ENCODE measurements around the gene MYH11. TPM values are rescaled to one million over a fixed set of nuclear protein-coding genes. Genes with fewer than 3 reads are reported as not detected.

Gene MYH11
- polyA plus RNA-seq, 3 donors = 0.06 TPM; not detected in 2

GRCh38 chr16:15773968-15774367, 82.9 kb downstream of the MYH11 start:
- Histone ChIP-seq H2AFZ (ENCODE audit: insufficient read depth, low read depth, low read length, poor library complexity, severe bottlenecking) (no peak overlapping the region), H3K4me3 (replicated peaks in 1 of 3; ENCODE audit: low read depth in 2 of 3, low read length in 3 of 3) (no peak overlapping the region), H3K79me2 (ENCODE audit: insufficient read depth, low read length) (no peaks in the 10 kb centered on the region), H3K27ac (ENCODE audit: low read depth in 1 of 2, low read length in 2 of 2) (no peak overlapping the region), H3K4me2 (replicated peaks; ENCODE audit: extremely low read depth, low read length, poor library complexity, severe bottlenecking) (no peak overlapping the region), H3K9ac (ENCODE audit: insufficient read depth, low read length, poor library complexity, severe bottlenecking) (no peak overlapping the region), H3K9me3 (replicated peaks in 1 of 2; ENCODE audit: control insufficient read depth in 1 of 2, insufficient read depth in 1 of 2, low read length in 2 of 2) (peaks cover 0 to under 1% of the 10 kb centered on the region in 2 donors), H3K36me3 (replicated peaks in 1 of 2; ENCODE audit: control insufficient read depth in 1 of 2, insufficient read depth in 2 of 2, low read length in 2 of 2) (no peaks in the 10 kb centered on the region), H4K20me1 (ENCODE audit: insufficient read depth, low read length) (no peaks in the 10 kb centered on the region), H3K4me1 (ENCODE audit: control insufficient read depth in 1 of 2, insufficient read depth in 2 of 2, low read length in 2 of 2) (no peaks in the 10 kb centered on the region), H3K27me3 (ENCODE audit: control insufficient read depth in 2 of 2, insufficient read depth in 2 of 2, low read length in 2 of 2) (peaks cover 0 to 2% of the 10 kb centered on the region in 2 donors)
- intact Hi-C loops (cut with micrococcal nuclease) = no loop called here
- peaks cover under 1 to 6% (median 2%) of the 10 kb centered on the region in 3 donors for H3K27me3 Mint-ChIP-seq (ENCODE audit: low read depth in 3 of 3)
- no peaks in the 10 kb centered on the region for H3K36me3 Mint-ChIP-seq
- H3K9me3 Mint-ChIP-seq = peaks cover 0 to 3% (median 0%) of the 10 kb centered on the region in 7 donors
- no peak for TF ChIP-seq CTCF (IDR thresholded peaks at IDR 0.05)
- no peak for DNase-seq
- H3K4me1 Mint-ChIP-seq = no peaks in the 10 kb centered on the region
- H3K27ac Mint-ChIP-seq = no peak overlapping the region
- WGBS (ENCODE audit: insufficient coverage) = 97% methylated on average over 3 of the region's 6 CpGs
- no peak overlapping the region for H3K4me3 Mint-ChIP-seq

DNA sequence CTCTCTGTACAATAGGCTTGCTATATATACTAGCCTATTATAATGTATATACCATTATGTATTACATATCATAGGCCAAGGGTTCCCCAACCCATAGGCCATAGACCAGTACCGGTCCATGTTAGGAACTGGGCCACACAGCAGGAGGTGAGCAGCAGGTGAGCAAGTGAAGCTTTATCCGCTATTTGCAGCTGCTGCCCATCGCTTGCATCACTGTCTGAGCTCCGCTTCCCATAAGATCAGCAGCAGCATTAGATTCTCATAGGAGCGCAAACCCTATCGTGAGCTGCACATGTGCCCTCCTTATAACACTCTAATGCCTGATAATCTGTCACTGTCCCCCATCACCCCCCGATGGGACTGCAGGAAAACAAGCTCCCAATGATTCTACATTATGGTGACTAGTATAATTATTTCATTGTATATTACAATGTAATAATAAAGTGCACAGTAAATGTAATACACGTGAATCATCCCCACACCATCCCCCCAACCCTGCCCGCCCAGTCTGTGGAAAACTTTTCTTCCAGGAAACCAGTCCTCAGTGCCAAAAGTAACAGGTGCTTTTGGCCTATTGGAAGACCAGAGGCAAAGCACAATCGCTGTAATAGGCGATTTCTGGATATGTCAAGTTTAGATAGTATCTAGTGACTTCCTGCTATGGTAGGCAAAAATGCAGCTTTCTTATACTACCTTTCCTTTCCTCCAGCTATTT, 84.1 kb downstream of the MYH11 start:
- H3K36me3 ChIP-seq (replicated peaks in 1 of 2; ENCODE audit: control insufficient read depth in 1 of 2, insufficient read depth in 2 of 2, low read length in 2 of 2) = no peaks in the 10 kb centered on the region
- intact Hi-C loops (cut with micrococcal nuclease) = no loop called here
- H3K27ac ChIP-seq (ENCODE audit: low read depth in 1 of 2, low read length in 2 of 2) = no peak overlapping the region
- H3K4me3 Mint-ChIP-seq = no peak overlapping the region
- no peaks in the 10 kb centered on the region for H3K4me1 ChIP-seq (ENCODE audit: control insufficient read depth in 1 of 2, insufficient read depth in 2 of 2, low read length in 2 of 2)
- peaks cover 0 to 6% (median 2%) of the 10 kb centered on the region in 3 donors for H3K27me3 Mint-ChIP-seq (ENCODE audit: low read depth in 3 of 3)
- H3K27ac Mint-ChIP-seq = no peak overlapping the region
- H3K4me3 ChIP-seq (replicated peaks in 1 of 3; ENCODE audit: low read depth in 2 of 3, low read length in 3 of 3) = no peak overlapping the region
- no peaks in the 10 kb centered on the region for H3K36me3 Mint-ChIP-seq
- peaks cover 0 to 10% of the 10 kb centered on the region in 2 donors for H3K9me3 ChIP-seq (replicated peaks in 1 of 2; ENCODE audit: control insufficient read depth in 1 of 2, insufficient read depth in 1 of 2, low read length in 2 of 2)
- no peaks in the 10 kb centered on the region for H3K79me2 ChIP-seq (ENCODE audit: insufficient read depth, low read length)
- H2AFZ ChIP-seq (ENCODE audit: insufficient read depth, low read depth, low read length, poor library complexity, severe bottlenecking) = no peak overlapping the region
- no peak overlapping the region for H3K9ac ChIP-seq (ENCODE audit: insufficient read depth, low read length, poor library complexity, severe bottlenecking)
- no peaks in the 10 kb centered on the region for H4K20me1 ChIP-seq (ENCODE audit: insufficient read depth, low read length)
- TF ChIP-seq CTCF (IDR thresholded peaks at IDR 0.05) = no peak
- peaks cover 0 to 2% of the 10 kb centered on the region in 2 donors for H3K27me3 ChIP-seq (ENCODE audit: control insufficient read depth in 2 of 2, insufficient read depth in 2 of 2, low read length in 2 of 2)
- H3K9me3 Mint-ChIP-seq = peaks cover 0 to 15% (median 9%) of the 10 kb centered on the region in 7 donors
- DNase-seq = no peak
- no peaks in the 10 kb centered on the region for H3K4me1 Mint-ChIP-seq
- WGBS (ENCODE audit: insufficient coverage) = 96% methylated on average over 5 of the region's 11 CpGs
- no peak overlapping the region for H3K4me2 ChIP-seq (replicated peaks; ENCODE audit: extremely low read depth, low read length, poor library complexity, severe bottlenecking)
